ENCODE measurements around the gene CREG2.
"Not testable (repeated sequence)": the region's sequence is repeated elsewhere in the genome, so short reads cannot be mapped to it uniquely, and the experiment has no call there.

The CREG2 gene

DNA sequence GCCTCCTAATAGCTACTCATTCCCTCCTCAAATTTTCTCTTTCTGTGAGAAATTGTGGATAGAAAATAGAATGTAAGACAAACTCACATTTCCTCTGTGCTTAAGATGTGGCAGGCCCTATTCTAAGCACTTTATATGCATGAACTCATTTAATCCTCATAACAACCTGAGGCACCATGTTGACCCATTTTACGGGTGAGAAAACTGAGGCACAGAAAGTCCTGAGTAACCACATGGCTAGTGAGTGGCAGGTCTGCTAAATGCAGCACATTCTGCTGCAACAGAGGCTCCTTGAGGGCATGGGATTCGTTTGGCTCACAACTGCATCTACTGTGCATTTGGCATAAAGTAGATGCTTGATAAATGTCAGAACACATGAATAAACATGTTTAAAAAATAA is 56.1 kb downstream of the CREG2 start:
- TF ChIP-seq, protein P1, sequence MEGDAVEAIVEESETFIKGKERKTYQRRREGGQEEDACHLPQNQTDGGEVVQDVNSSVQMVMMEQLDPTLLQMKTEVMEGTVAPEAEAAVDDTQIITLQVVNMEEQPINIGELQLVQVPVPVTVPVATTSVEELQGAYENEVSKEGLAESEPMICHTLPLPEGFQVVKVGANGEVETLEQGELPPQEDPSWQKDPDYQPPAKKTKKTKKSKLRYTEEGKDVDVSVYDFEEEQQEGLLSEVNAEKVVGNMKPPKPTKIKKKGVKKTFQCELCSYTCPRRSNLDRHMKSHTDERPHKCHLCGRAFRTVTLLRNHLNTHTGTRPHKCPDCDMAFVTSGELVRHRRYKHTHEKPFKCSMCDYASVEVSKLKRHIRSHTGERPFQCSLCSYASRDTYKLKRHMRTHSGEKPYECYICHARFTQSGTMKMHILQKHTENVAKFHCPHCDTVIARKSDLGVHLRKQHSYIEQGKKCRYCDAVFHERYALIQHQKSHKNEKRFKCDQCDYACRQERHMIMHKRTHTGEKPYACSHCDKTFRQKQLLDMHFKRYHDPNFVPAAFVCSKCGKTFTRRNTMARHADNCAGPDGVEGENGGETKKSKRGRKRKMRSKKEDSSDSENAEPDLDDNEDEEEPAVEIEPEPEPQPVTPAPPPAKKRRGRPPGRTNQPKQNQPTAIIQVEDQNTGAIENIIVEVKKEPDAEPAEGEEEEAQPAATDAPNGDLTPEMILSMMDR (conservative IDR thresholded peaks at IDR 0.05) = no peak
- no peak overlapping the region for H3K27ac ChIP-seq

DNA sequence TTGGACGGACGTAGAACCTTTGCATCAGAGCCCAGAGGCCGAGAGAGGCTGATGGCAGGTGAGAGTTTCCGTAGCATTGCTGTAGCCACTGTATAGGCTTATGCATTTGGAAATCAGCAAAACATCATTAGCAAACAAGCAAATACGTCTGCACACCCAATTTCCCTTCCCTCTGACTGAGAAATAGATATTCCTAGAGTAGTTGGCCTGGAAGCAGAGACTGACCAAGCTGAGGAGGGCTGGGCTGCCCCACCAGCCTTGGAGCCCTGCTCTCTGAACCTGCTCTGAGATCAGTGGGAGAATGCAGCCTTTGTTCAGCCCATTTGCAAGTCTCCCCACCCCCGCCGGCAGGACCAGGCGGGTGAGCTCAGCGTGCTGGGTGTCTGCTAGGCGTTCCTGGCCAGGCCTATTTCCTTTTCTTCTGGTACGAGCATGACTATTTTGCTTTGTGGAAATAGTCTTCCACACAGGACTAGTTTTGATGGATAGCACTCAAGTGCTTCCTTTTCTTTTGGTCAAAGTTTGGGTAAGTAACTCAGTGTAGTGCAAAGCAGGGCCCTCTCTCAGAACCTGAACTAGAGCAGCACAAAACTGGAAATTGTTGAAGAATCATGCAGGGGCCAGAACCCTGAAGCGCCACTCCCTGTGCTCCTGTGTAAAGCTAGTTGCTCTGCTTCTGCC is 56.9 kb downstream of the CREG2 start:
- no peak overlapping the region for H3K27ac ChIP-seq
- TF ChIP-seq, protein P1 (conservative IDR thresholded peaks at IDR 0.05) = no peak

DNA sequence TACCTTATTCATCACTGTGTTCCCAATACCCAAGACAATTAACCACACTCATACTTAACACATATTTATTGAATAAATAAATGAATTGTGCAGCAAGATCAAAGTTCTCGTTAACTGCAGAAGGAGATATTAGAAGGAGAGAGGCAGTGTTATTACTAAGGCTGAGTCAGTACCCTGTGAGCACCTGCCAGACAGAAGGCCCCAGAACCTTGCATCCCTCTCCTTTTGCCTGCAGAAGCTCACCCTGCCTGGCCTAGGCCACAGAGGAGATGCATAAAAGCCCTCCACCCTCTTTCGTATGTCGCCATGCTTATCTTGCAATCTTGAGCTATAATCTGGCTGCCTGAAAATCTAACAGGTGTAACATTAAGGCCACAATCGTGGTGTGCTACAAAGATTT is 58.3 kb downstream of the CREG2 start:
- peak overlapping the region; percentile 89 for H3K27ac ChIP-seq
- TF ChIP-seq, protein P1 (conservative IDR thresholded peaks at IDR 0.05) = no peak

DNA sequence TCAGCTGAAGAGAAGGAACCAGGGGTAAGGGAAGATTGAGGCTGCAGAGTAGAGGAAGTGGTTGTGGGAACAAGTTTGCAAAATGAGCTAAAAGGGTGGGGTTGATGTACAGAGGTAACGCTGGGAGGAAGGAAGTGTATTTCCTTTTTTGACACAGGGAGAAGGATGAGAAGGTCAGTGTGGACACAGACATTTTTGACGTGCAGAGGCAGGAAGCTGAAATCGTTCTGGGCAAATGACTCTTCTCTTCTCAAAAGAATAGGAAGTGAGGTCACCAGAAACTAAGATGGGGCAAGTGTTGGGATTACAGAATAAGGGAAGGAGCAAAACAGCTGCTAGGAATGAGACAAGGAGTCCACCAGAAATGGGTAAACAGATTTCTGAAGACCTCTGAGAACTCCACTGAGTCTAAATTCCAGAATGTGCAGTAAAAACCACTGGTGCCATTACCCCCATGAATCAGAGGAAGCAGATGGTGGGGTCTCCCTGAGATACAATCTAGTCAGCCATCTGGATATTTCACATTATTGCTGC is 58.8 kb downstream of the CREG2 start:
- TF ChIP-seq, protein P1 (conservative IDR thresholded peaks at IDR 0.05) = no peak
- peak overlapping the region; percentile 89 for H3K27ac ChIP-seq

DNA sequence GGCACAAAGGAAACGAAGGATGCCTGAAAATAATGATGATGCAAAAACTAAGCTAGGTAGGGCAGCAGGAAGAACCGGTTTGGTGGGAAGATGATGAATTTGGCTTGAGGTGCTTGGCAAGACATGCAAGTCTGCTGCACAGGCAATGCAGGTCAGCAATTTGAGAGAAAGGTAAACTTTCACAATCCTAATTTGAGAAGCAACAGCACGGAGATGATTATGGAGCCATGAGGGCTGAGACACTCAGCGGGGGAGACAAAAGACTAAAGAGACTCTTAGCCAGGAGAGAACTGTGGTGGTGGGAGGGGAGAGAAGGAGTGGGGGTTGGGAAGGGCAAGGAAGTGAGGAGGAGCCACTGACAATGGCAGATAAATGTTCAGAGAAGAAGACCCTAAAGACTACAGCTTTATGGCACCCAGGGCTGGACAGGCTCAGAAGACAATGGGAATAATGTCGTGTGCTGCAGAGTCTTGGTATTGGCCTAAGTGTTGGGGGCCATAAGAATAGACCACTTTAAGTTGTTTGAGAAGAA is 59.4 kb downstream of the CREG2 start:
- H3K27ac ChIP-seq = peak overlapping the region; percentile 89
- TF ChIP-seq, protein P1 (conservative IDR thresholded peaks at IDR 0.05) = no peak

DNA sequence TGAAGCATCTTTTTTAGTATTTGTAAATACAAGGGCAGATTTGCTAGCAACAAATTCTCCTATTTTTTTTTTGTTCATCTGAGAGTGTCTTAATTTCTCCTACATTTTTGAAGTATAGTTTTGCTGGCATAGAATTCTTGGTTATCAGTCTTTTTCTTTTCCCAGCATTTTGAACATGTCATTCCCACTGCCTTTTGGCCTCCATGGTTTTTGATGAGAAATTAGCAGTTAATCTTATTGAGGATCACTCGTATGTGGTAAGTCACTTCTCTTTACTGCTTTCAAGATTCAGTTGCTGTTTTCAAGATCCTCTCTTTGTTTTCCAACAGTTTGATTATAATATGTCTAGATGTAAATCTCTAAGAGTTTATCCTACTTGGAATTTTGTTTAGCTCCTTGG is 61.9 kb downstream of the CREG2 start:
- TF ChIP-seq, protein P1 (conservative IDR thresholded peaks at IDR 0.05) = no peak
- H3K27ac ChIP-seq = no peak overlapping the region

DNA sequence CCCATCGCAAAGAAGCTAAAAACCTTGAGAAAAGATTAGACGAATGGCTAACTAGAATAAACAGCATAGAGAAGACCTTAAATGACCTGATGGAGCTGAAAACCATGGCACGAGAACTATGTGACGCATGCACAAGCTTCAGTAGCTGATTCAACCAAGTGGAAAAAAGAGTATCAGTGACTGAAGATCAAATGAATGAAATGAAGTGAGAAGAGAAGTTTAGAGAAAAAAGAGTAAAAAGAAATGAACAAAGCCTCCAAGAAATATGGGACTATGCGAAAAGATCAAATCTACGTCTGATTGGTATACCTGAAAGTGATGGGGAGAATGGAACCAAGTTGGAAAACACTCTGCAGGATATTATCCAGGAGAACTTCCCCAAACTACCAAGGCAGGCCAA is 70.7 kb downstream of the CREG2 start:
- H3K27ac ChIP-seq = not testable (repeated sequence)

DNA sequence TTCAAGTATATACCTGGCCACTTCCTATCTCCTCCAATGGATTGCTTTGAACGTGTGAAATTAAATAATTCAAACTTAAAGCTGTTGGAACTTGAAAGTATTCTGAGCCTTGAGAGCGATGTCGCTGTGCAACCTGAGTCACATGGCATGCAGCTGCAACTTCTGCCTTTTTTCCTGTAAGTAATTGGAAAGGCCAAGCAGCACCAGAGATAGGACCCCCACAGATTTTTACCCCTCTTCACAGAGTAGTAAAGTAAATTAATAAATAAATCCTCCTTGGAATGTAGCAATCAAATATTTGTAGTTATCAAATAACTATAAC is 75.6 kb downstream of the CREG2 start:
- no peak overlapping the region for H3K27ac ChIP-seq
- TF ChIP-seq, protein P1 (conservative IDR thresholded peaks at IDR 0.05) = no peak

Data from VCaP (cell line).